OCI-M1 (cell line): ENCODE results near the gene PRKCG.

ENCODE experiments used
- DNase-seq: peaks from one replicate; lab custom pipeline; 2025; lab: John Stamatoyannopoulos, UW

Gene PRKCG

GRCh38 chr19:53898636-53899341, 16.8 kb downstream of the PRKCG start:
- DNase-seq, result no peak

GRCh38 chr19:53900191-53900860, 18.3 kb downstream of the PRKCG start:
- DNase-seq, result no peak

GRCh38 chr19:53903055-53903680, 21.2 kb downstream of the PRKCG start:
- peak; percentile 58 for DNase-seq

GRCh38 chr19:53904909-53905308, 22.9 kb downstream of the PRKCG start:
- DNase-seq, result no peak

- DNase-seq, result no peak
Observed at GRCh38 chr19:53905787-53906186, 23.8 kb downstream of the PRKCG start.

GRCh38 chr19:53906211-53907192, 24.5 kb downstream of the PRKCG start:
- peak; percentile 50 for DNase-seq

- no peak for DNase-seq
Observed at GRCh38 chr19:53907193-53907581, 25.2 kb downstream of the PRKCG start.

- DNase-seq, result no peak
Observed at GRCh38 chr19:53907690-53908089, 25.7 kb downstream of the PRKCG start.

GRCh38 chr19:53908106-53908934, 26.3 kb downstream of the PRKCG start:
- peak; percentile 63 for DNase-seq

- no peak for DNase-seq
Observed at GRCh38 chr19:53908935-53909415, 27.0 kb downstream of the PRKCG start, which contains the start of gene CACNG7. Gene CACNG7, plus strand, starts transcription at chr19:53909278. Its CDS starts 3,554 bp downstream, at chr19:53912832.

GRCh38 chr19:53909471-53910169, 27.6 kb downstream of the PRKCG start:
- DNase-seq, result no peak

- no peak for DNase-seq
Observed at GRCh38 chr19:53910170-53910518, 28.1 kb downstream of the PRKCG start.

- DNase-seq, result peak; percentile 20
Observed at GRCh38 chr19:53912653-53913052, 30.7 kb downstream of the PRKCG start.

- DNase-seq, result peak; percentile 26
Observed at GRCh38 chr19:53915000-53915399, 33.0 kb downstream of the PRKCG start.

- DNase-seq, result no peak
Observed at GRCh38 chr19:53916004-53916403, 34.0 kb downstream of the PRKCG start.

GRCh38 chr19:53917356-53917755, 35.4 kb downstream of the PRKCG start:
- no peak for DNase-seq

GRCh38 chr19:53927739-53928138, 45.7 kb downstream of the PRKCG start:
- DNase-seq, result peak; percentile 74

GRCh38 chr19:53936029-53936428, 54.0 kb downstream of the PRKCG start:
- DNase-seq, result no peak

- no peak for DNase-seq
Observed at GRCh38 chr19:53942001-53942786, 60.2 kb downstream of the PRKCG start.
